OCI-LY1 (cell line): ENCODE results near the gene CACNA1C.

Source experiments
- EZH2 ChIP-seq: fragments of 200-600 bp; sonication (generic), shearing (Covaris generic); IDR thresholded peaks from 2 replicates; pipeline ENCODE4 v1.8.0; 2017; ENCODE audit warnings: borderline replicate concordance, mixed run types, mild to moderate bottlenecking, antibody characterized with exemption, low read length, moderate library complexity, mixed read lengths
- TF ChIP-seq, protein P1 (sequence below): fragments of 200-600 bp; sonication (generic), shearing (Covaris generic); IDR thresholded peaks from 2 replicates; pipeline ENCODE4 v1.5.1; 2017; ENCODE audit warnings: mild to moderate bottlenecking, antibody characterized with exemption, low read length, moderate library complexity, mixed read lengths

DNA sequence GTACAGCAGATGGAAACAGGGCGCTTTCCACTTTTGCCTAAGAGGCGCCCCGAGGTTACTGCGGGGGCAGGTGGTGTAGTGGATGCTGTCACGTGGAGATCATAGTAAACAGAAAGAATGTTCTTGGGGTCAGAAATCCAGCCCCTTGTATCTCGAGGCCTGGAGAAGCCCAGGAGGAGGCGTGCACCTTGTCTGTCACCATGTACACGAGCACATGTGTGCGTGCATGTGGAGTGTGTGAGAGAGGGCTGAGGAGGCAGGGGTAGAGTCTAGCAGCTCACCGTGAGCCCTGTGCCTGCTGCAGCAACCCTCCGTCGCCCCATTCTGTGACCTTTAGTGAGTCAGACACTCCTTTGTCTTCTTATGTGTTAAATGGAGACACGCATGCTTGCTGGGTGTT is 59.0 kb downstream of the CACNA1C start:
- TF ChIP-seq, protein P1, sequence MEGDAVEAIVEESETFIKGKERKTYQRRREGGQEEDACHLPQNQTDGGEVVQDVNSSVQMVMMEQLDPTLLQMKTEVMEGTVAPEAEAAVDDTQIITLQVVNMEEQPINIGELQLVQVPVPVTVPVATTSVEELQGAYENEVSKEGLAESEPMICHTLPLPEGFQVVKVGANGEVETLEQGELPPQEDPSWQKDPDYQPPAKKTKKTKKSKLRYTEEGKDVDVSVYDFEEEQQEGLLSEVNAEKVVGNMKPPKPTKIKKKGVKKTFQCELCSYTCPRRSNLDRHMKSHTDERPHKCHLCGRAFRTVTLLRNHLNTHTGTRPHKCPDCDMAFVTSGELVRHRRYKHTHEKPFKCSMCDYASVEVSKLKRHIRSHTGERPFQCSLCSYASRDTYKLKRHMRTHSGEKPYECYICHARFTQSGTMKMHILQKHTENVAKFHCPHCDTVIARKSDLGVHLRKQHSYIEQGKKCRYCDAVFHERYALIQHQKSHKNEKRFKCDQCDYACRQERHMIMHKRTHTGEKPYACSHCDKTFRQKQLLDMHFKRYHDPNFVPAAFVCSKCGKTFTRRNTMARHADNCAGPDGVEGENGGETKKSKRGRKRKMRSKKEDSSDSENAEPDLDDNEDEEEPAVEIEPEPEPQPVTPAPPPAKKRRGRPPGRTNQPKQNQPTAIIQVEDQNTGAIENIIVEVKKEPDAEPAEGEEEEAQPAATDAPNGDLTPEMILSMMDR, result no peak
- no peak for TF ChIP-seq EZH2
